T-helper 17 cell (primary cell): ENCODE data around the gene CX3CR1. TPM values are rescaled to one million over a fixed set of nuclear protein-coding genes. Genes with fewer than 3 reads are reported as not detected.
"Not testable (repeated sequence)": the region's sequence is repeated elsewhere in the genome, so short reads cannot be mapped to it uniquely, and the experiment has no call there.

ENCODE experiments used
- ATAC-seq: fragments of 150-1000 bp; cut with Tn5 transposase; 2 replicates; pipeline ENCODE4 v1.10.0; 2021; ENCODE audit warnings: mild to moderate bottlenecking, moderate library complexity
- DNase-seq, 3 donors: peaks; one replicate each; pipeline versions ENCODE4 v3.0.0 to v3.0.0-alpha.2; 2020 to 2021
- H3K9me3 ChIP-seq: one replicate; pipeline ENCODE4 v1.7.0; 2013; ENCODE audit warnings: low read length, mild to moderate bottlenecking; ENCODE audit not compliant: control insufficient read depth, poor library complexity, severe bottlenecking
- H3K27ac Mint-ChIP-seq: one replicate; pipeline ENCODE4 v1.8.0; 2022; ENCODE audit warnings: mild to moderate bottlenecking, moderate library complexity, mixed read lengths
- H3K27me3 Mint-ChIP-seq: one replicate; pipeline ENCODE4 v1.8.0; 2022; ENCODE audit warnings: mixed read lengths
- H3K36me3 Mint-ChIP-seq: one replicate; pipeline ENCODE4 v1.8.0; 2022; ENCODE audit warnings: low read depth, mixed read lengths
- H3K4me1 Mint-ChIP-seq: one replicate; pipeline ENCODE4 v1.8.0; 2022; ENCODE audit warnings: mild to moderate bottlenecking, mixed read lengths
- H3K4me3 Mint-ChIP-seq: one replicate; pipeline ENCODE4 v1.8.0; 2022; ENCODE audit warnings: mild to moderate bottlenecking, moderate library complexity, mixed read lengths
- total RNA-seq, 4 donors: library from RNA in 2 of 4; stranded (reverse) in 2 of 4; gene quantifications; one replicate each; pipeline ENCODE4 v1.2.3 and lab custom pipeline; 2022 to 2026

CX3CR1 gene
- total RNA-seq, 2 donors from 2014 or later, result 0.65 to 3.1 TPM

- DNase-seq (no peak), ATAC-seq (no peak)
- no peaks in the 10 kb centered on the region for H3K9me3 ChIP-seq
- no peaks in the 10 kb centered on the region for H3K36me3 Mint-ChIP-seq
- peaks cover 13% of the 10 kb centered on the region for H3K4me1 Mint-ChIP-seq
- peak overlapping the region; percentile 43 for H3K4me3 Mint-ChIP-seq
- peaks cover 23% of the 10 kb centered on the region for H3K27me3 Mint-ChIP-seq
- no peak overlapping the region for H3K27ac Mint-ChIP-seq
Observed at GRCh38 chr3:39251576-39251975, 28.3 kb downstream of the CX3CR1 start.

GRCh38 chr3:39250116-39250747 lies 29.6 kb downstream of the CX3CR1 start:
- Mint-ChIP-seq H3K27me3 (peaks cover 23% of the 10 kb centered on the region), H3K27ac (peak overlapping the region; percentile 68), H3K36me3 (no peaks in the 10 kb centered on the region), H3K4me3 (no peak overlapping the region), H3K4me1 (peaks cover 9% of the 10 kb centered on the region)
- no peak for ATAC-seq
- DNase-seq, result no peak
- H3K9me3 ChIP-seq, result no peaks in the 10 kb centered on the region

GRCh38 chr3:39249453-39250115 lies 30.3 kb downstream of the CX3CR1 start:
- DNase-seq (no peak), ATAC-seq (no peak)
- Mint-ChIP-seq H3K4me1 (peaks cover 6% of the 10 kb centered on the region), H3K27ac (peak overlapping the region; percentile 68), H3K27me3 (peaks cover 23% of the 10 kb centered on the region), H3K4me3 (no peak overlapping the region), H3K36me3 (no peaks in the 10 kb centered on the region)
- no peaks in the 10 kb centered on the region for H3K9me3 ChIP-seq

- peaks cover 8% of the 10 kb centered on the region for H3K27me3 Mint-ChIP-seq
- H3K27ac Mint-ChIP-seq, result no peak overlapping the region
Observed at GRCh38 chr3:39241561-39241960, 38.3 kb downstream of the CX3CR1 start.

GRCh38 chr3:39237027-39237426 lies 42.8 kb downstream of the CX3CR1 start:
- Mint-ChIP-seq H3K36me3 (peaks cover under 1% of the 10 kb centered on the region), H3K27ac (no peak overlapping the region), H3K4me3 (no peak overlapping the region), H3K4me1 (peaks cover 17% of the 10 kb centered on the region), H3K27me3 (peaks cover 22% of the 10 kb centered on the region)
- ATAC-seq, result no peak
- DNase-seq, result no peak
- H3K9me3 ChIP-seq, result no peaks in the 10 kb centered on the region

More at GRCh38 chr3:39241561-39241960, 38.3 kb downstream of the CX3CR1 start:
- Mint-ChIP-seq H3K36me3 (no peaks in the 10 kb centered on the region), H3K4me1 (no peaks in the 10 kb centered on the region), H3K4me3 (no peak overlapping the region)
- H3K9me3 ChIP-seq, result no peaks in the 10 kb centered on the region
- ATAC-seq (no peak), DNase-seq (no peak)

- Mint-ChIP-seq H3K4me3 (peak overlapping the region; percentile 84), H3K27me3 (peaks cover 21% of the 10 kb centered on the region), H3K4me1 (peaks cover 20% of the 10 kb centered on the region), H3K27ac (peak overlapping the region; percentile 77), H3K36me3 (peaks cover 3% of the 10 kb centered on the region)
- peak; percentile 76 for ATAC-seq
- no peaks in the 10 kb centered on the region for H3K9me3 ChIP-seq
- DNase-seq, result no peak
Observed at GRCh38 chr3:39234651-39235050, 45.2 kb downstream of the CX3CR1 start.

GRCh38 chr3:39232859-39233258 lies 47.0 kb downstream of the CX3CR1 start:
- Mint-ChIP-seq H3K36me3 (peaks cover 3% of the 10 kb centered on the region), H3K27ac (no peak overlapping the region), H3K4me1 (peaks cover 20% of the 10 kb centered on the region), H3K4me3 (no peak overlapping the region), H3K27me3 (peaks cover 19% of the 10 kb centered on the region)
- no peak for DNase-seq
- H3K9me3 ChIP-seq, result no peaks in the 10 kb centered on the region
- ATAC-seq, result no peak

- no peak overlapping the region for H3K27ac Mint-ChIP-seq
- H3K27me3 Mint-ChIP-seq, result peaks cover 19% of the 10 kb centered on the region
- peaks cover 3% of the 10 kb centered on the region for H3K36me3 Mint-ChIP-seq
- H3K9me3 ChIP-seq, result no peaks in the 10 kb centered on the region
- DNase-seq, result no peak
- ATAC-seq, result no peak
- H3K4me3 Mint-ChIP-seq, result no peak overlapping the region
- peaks cover 25% of the 10 kb centered on the region for H3K4me1 Mint-ChIP-seq
Observed at GRCh38 chr3:39230453-39230852, 49.4 kb downstream of the CX3CR1 start.

GRCh38 chr3:39228496-39228895 lies 51.3 kb downstream of the CX3CR1 start:
- no peak overlapping the region for H3K4me3 Mint-ChIP-seq
- H3K27ac Mint-ChIP-seq, result no peak overlapping the region
- DNase-seq, result no peak
- H3K4me1 Mint-ChIP-seq, result peaks cover 11% of the 10 kb centered on the region
- H3K36me3 Mint-ChIP-seq, result peaks cover 3% of the 10 kb centered on the region
- no peaks in the 10 kb centered on the region for H3K9me3 ChIP-seq
- ATAC-seq, result no peak
- peaks cover 23% of the 10 kb centered on the region for H3K27me3 Mint-ChIP-seq

GRCh38 chr3:39227596-39227995 lies 52.2 kb downstream of the CX3CR1 start:
- H3K4me1 Mint-ChIP-seq, result peaks cover 11% of the 10 kb centered on the region
- not testable (repeated sequence) for H3K9me3 ChIP-seq, H3K36me3 Mint-ChIP-seq, H3K27ac Mint-ChIP-seq, H3K4me3 Mint-ChIP-seq, DNase-seq, ATAC-seq
- peaks cover 20% of the 10 kb centered on the region for H3K27me3 Mint-ChIP-seq

GRCh38 chr3:39226106-39226741 lies 53.6 kb downstream of the CX3CR1 start:
- H3K9me3 ChIP-seq, result no peaks in the 10 kb centered on the region
- ATAC-seq, result no peak
- no peak overlapping the region for H3K27ac Mint-ChIP-seq
- no peak for DNase-seq
- H3K36me3 Mint-ChIP-seq, result no peaks in the 10 kb centered on the region
- no peak overlapping the region for H3K4me3 Mint-ChIP-seq
- peaks cover 12% of the 10 kb centered on the region for H3K27me3 Mint-ChIP-seq
- H3K4me1 Mint-ChIP-seq, result peaks cover 5% of the 10 kb centered on the region

GRCh38 chr3:39224288-39224687 lies 55.5 kb downstream of the CX3CR1 start:
- Mint-ChIP-seq H3K4me3 (no peak overlapping the region), H3K4me1 (peaks cover 9% of the 10 kb centered on the region), H3K36me3 (no peaks in the 10 kb centered on the region), H3K27me3 (peaks cover 24% of the 10 kb centered on the region), H3K27ac (no peak overlapping the region)
- DNase-seq (no peak), ATAC-seq (no peak)
- no peaks in the 10 kb centered on the region for H3K9me3 ChIP-seq

GRCh38 chr3:39222939-39223338 lies 56.9 kb downstream of the CX3CR1 start:
- Mint-ChIP-seq H3K36me3 (no peaks in the 10 kb centered on the region), H3K27me3 (peaks cover 31% of the 10 kb centered on the region), H3K27ac (no peak overlapping the region), H3K4me3 (no peak overlapping the region), H3K4me1 (peaks cover 9% of the 10 kb centered on the region)
- H3K9me3 ChIP-seq, result no peaks in the 10 kb centered on the region
- DNase-seq (no peak), ATAC-seq (no peak)
